Kidney epithelial cell (primary cell): ENCODE results near the gene SORL1. TPM values are rescaled to one million over a fixed set of nuclear protein-coding genes. Genes with fewer than 3 reads are reported as not detected.

ENCODE experiments used
- DNase-seq: peaks from one replicate; pipeline ENCODE4 v3.0.0-alpha.2; 2010; ENCODE audit warnings: low read depth
- H3K27me3 ChIP-seq: 2 replicates; pipeline ENCODE4 v1.6.0; 2011; ENCODE audit warnings: low read length; ENCODE audit not compliant: control insufficient read depth, insufficient read depth
- H3K36me3 ChIP-seq: 2 replicates; pipeline ENCODE4 v1.5.1; 2011; ENCODE audit warnings: low read length; ENCODE audit not compliant: control insufficient read depth, insufficient read depth
- H3K4me3 ChIP-seq: 2 replicates; pipeline ENCODE4 v1.5.1; 2011; ENCODE audit warnings: low read depth, mild to moderate bottlenecking, control low read depth, low read length
- total RNA-seq: library from RNA; depleted of rRNA; stranded (reverse); fragments of >200 nt; gene quantifications from 2 replicates; pipeline ENCODE4 v1.2.3, GENCODE V29; 2015
- TF ChIP-seq, protein P1 (sequence below): IDR thresholded peaks from 2 replicates; pipeline ENCODE4 v1.5.1; 2011; ENCODE audit warnings: mild to moderate bottlenecking, moderate library complexity, low read length, control low read depth, inconsistent platforms; ENCODE audit not compliant: insufficient read depth, poor library complexity, severe bottlenecking

Gene SORL1
- total RNA-seq, 1 donor from 2014 or later, result 4.1 TPM

DNA sequence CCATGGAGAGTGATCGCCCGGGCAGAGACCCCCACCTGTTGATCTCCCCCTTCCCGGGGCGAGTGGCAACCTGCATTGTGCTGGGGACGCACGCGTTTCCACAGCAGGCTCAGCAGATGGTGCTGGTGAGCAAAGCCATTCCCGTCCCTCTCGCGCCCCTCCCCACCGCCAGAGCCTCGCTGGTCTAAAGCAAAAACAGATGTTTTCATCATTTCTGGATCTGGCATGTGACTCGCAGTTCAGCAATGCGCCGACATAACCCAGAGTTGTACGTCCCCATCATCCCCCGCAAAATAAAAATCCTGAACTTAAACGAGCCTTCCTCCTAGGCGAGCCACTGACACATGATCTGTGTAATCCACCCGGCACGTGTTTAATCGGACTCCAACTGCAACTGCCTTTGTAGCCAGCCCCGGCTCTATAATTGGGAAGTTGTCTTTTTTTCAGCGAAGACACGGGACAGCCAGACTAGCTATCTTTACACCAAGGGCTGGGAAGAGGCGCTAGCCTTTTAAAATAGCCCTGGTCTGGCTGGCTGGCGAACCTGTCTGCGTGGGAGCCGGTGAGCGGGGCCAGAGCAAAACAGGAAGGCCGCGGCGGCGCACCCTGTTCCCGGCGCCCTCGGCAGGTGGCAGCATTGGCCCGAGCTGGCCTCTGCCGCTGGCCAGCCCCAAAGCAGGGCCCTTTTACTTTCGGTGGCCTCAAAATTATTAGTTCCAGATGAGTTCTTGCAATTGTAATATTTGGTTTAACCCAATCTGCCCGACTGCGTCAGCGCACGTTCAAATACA is 203.6 kb downstream of the SORL1 start:
- no peaks in the 10 kb centered on the region for H3K27me3 ChIP-seq
- H3K36me3 ChIP-seq, result no peaks in the 10 kb centered on the region
- H3K4me3 ChIP-seq, result peak overlapping the region; percentile 40
- peak; percentile 50 for DNase-seq
- TF ChIP-seq, protein P1, sequence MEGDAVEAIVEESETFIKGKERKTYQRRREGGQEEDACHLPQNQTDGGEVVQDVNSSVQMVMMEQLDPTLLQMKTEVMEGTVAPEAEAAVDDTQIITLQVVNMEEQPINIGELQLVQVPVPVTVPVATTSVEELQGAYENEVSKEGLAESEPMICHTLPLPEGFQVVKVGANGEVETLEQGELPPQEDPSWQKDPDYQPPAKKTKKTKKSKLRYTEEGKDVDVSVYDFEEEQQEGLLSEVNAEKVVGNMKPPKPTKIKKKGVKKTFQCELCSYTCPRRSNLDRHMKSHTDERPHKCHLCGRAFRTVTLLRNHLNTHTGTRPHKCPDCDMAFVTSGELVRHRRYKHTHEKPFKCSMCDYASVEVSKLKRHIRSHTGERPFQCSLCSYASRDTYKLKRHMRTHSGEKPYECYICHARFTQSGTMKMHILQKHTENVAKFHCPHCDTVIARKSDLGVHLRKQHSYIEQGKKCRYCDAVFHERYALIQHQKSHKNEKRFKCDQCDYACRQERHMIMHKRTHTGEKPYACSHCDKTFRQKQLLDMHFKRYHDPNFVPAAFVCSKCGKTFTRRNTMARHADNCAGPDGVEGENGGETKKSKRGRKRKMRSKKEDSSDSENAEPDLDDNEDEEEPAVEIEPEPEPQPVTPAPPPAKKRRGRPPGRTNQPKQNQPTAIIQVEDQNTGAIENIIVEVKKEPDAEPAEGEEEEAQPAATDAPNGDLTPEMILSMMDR, result peak; percentile 95

DNA sequence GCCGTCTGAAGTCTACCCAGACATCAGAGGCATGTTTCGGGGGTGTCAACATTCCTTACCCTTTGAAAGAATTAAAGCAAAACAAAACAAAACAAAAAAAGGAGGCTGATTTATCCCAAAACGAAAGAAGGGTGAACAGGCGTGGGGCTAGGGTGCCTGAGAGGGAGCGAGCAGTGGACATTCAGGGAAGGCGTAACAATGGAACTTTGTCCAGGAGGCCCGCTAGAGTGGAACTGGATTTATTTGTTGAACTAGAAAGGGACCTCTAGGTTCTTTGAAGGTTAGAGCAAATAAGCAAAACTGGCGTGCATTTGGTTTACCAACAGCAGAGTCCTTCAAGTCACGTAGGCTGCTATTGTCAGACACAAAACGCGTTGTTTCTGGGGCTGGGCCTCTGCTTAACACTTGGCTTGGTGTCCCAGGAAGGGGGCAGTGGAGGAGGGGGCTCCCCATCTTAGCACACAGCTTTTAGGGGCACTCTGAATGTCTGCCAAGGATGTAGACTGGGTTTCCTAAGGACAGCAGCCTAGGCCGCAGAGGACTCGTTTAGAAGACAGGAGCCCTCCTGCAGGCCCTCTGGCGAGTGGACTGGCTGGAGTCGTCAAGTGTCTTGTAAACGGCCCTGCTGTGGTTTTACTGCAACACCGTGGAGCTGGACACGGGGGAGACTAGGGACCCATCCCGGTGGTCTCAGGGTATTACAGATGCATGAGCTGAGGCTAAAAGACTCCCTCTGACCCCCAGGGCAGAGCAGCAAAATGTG is 204.4 kb downstream of the SORL1 start:
- TF ChIP-seq, protein P1, result no peak
- no peaks in the 10 kb centered on the region for H3K36me3 ChIP-seq

GRCh38 chr11:121657146-121657545 is 205.0 kb downstream of the SORL1 start:
- Histone ChIP-seq H3K27me3 (no peaks in the 10 kb centered on the region), H3K36me3 (no peaks in the 10 kb centered on the region), H3K4me3 (no peak overlapping the region)
- DNase-seq, result no peak
- TF ChIP-seq, protein P1, result no peak

More for the DNA sequence above, 204.4 kb downstream of the SORL1 start:
- DNase-seq, result no peak
- Histone ChIP-seq H3K27me3 (no peaks in the 10 kb centered on the region), H3K4me3 (no peak overlapping the region)

- Histone ChIP-seq H3K27me3 (no peaks in the 10 kb centered on the region), H3K36me3 (no peaks in the 10 kb centered on the region), H3K4me3 (no peak overlapping the region)
- no peak for DNase-seq
- TF ChIP-seq, protein P1, result no peak
Observed at GRCh38 chr11:121659811-121660210, 207.7 kb downstream of the SORL1 start.

DNA sequence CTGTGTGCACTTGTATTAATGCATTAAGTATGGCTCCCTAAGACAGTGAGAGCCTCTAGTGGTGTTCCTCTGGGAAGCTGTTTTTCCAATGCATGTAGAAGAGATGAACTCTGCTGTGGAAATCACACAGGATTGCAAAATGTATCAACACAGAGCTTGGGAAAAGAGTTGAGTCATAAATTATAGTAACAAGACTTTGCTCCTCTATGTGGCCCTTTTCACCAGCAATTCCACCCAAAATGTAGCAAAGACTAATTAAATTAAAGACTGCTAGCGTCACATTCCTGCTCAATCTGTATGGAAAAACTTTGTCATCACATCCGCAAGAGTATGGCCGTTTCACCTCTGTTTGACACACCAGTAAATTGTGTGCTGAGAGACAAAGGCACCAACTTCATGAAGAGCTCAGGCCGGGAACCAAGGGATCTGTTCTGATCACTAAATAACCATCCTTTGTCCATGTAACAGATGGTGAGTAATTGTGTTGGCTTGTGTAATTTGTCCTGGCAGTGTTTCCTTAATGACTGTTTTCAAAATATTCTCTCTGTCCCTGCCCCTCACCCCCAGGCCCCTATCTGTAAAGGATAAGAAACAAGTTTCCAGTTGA is 209.9 kb downstream of the SORL1 start:
- no peak for DNase-seq
- Histone ChIP-seq H3K4me3 (no peak overlapping the region), H3K27me3 (no peaks in the 10 kb centered on the region), H3K36me3 (no peaks in the 10 kb centered on the region)
- TF ChIP-seq, protein P1, result no peak
